A673 (cell line): ENCODE data around the gene NFASC.

Experiments used
- EZH2 ChIP-seq: fragments of 200-600 bp; sonication (generic); IDR thresholded peaks from 2 replicates; pipeline ENCODE4 v1.6.1; 2017; ENCODE audit warnings: borderline replicate concordance, low read depth, mild to moderate bottlenecking, mixed read lengths, antibody characterized with exemption, low read length; ENCODE audit not compliant: poor library complexity, severe bottlenecking
- TF ChIP-seq, protein P1 (sequence below): fragments of 300-800, 200-600 bp; sonication (generic); conservative IDR thresholded peaks from 2 replicates; pipeline ENCODE4 v1.5.1; 2017; ENCODE audit warnings: low read depth, mild to moderate bottlenecking, antibody characterized with exemption, low read length, moderate library complexity, mixed read lengths

DNA sequence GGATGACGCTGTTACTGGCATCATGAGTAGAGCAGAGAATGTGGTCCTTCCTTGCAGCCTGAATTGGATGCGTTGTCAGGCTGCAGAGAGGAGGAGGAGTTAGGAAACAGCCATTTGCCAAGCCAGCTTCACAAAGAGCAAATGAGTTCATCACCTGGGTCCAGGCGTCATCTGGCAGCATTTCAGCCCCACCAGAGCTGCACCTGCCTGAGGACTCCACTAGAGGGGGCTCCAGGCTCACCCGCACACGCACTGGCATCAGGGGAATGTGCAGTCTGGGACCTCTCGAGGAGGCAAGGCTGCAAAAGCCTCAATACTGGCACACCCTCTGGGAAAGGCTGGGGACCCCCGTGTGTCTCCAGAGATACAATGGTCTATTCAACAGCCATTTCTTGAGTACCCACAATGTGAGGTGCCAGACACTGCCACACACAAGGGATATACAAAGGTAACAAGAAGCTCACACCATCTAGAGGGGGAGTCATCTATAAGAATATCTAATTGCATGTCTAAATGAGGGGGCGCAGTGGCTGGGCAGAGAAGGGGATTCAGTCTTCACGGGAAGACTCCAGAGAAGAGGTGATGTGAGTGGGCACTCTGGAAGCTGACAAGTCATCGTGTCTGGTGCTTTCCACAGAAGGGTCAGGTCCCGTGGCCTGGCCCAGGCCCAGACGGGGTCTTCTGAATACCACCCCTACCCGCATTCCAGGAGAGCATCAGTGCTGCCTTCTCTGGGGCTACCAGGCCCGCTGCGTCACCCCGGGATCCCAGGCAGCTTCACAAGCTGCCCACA, 118.8 kb downstream of the NFASC start:
- TF ChIP-seq EZH2 = no peak
- TF ChIP-seq, protein P1, sequence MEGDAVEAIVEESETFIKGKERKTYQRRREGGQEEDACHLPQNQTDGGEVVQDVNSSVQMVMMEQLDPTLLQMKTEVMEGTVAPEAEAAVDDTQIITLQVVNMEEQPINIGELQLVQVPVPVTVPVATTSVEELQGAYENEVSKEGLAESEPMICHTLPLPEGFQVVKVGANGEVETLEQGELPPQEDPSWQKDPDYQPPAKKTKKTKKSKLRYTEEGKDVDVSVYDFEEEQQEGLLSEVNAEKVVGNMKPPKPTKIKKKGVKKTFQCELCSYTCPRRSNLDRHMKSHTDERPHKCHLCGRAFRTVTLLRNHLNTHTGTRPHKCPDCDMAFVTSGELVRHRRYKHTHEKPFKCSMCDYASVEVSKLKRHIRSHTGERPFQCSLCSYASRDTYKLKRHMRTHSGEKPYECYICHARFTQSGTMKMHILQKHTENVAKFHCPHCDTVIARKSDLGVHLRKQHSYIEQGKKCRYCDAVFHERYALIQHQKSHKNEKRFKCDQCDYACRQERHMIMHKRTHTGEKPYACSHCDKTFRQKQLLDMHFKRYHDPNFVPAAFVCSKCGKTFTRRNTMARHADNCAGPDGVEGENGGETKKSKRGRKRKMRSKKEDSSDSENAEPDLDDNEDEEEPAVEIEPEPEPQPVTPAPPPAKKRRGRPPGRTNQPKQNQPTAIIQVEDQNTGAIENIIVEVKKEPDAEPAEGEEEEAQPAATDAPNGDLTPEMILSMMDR = peak; percentile 97
